GM20000 (cell line): ENCODE measurements around the gene AOPEP.

Source experiments
- DNase-seq: peaks from one replicate; pipeline ENCODE4 v3.0.0; 2012; ENCODE audit warnings: low spot score
- CTCF ChIP-seq: IDR thresholded peaks from 2 replicates; pipeline ENCODE4 v1.5.1; 2012; ENCODE audit warnings: mild to moderate bottlenecking, control low read depth; ENCODE audit errors: extremely low read depth, missing control alignments

AOPEP gene

GRCh38 chr9:94717761-94718160 lies 8.7 kb upstream of the AOPEP start:
- no peak for DNase-seq
- no peak for TF ChIP-seq CTCF

DNA sequence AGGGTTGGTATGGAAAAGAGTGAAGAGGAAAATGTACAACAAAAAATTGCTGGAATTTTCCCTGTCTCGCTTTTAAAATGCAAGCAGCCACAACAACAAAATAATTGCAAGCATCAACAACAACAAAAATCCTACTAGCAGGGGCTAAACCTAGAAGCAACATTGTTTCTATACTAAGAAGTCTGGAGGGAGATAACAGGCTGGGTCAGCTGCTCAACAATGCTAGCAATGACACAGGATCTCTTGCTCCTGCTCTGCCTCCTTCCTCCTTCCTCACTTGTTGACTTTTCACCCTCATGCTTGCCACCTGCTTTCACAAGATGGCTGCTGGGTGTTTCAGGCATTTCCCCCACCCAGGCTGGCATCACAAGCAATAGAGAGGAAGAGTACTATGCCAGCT lies 7.6 kb upstream of the AOPEP start:
- DNase-seq, result no peak
- TF ChIP-seq CTCF, result no peak

DNA sequence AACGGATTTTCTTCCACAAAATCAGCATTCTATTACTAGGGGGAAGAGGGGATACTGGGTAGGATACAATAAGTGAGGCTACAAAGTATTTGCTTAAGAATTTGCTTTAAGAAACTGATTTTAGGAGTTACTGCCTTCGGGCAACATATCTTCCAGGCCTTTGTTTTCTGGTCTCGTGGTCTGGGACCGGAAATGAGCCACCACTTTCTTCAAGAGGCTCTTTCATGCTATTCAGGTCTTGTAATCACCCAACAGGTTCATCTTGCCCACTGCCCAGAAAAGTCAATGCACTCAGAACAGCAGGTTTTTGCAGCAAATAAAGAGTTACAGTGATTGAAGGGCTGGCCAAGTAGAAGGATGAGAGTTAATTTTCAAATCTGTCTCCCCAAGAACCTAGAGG lies 6.6 kb upstream of the AOPEP start:
- TF ChIP-seq CTCF, result no peak
- no peak for DNase-seq

GRCh38 chr9:94720846-94721549 lies 5.5 kb upstream of the AOPEP start:
- no peak for DNase-seq
- TF ChIP-seq CTCF, result no peak

- DNase-seq, result no peak
- no peak for TF ChIP-seq CTCF
Measured at GRCh38 chr9:94721754-94722153, 4.7 kb upstream of the AOPEP start.

DNA sequence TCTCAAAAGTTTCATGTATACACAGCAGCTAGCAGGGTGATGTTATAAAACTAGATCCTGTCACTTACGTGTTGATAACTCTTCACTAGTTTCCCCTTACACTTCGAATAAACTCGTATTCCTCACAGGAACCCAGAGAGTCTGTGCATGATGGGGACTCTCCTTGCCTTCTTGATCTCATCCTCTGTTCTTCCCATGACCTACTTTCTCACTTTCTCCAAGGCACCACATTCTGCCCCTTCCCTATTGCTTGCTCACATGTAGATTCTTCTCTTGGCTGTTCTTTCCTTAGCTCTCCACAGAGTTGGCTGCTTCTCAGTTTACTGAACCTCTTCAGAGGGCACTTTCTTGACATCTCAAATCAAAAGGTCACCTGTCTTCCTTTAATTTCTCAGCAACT lies 1.2 kb upstream of the AOPEP start:
- TF ChIP-seq CTCF, result no peak

DNA sequence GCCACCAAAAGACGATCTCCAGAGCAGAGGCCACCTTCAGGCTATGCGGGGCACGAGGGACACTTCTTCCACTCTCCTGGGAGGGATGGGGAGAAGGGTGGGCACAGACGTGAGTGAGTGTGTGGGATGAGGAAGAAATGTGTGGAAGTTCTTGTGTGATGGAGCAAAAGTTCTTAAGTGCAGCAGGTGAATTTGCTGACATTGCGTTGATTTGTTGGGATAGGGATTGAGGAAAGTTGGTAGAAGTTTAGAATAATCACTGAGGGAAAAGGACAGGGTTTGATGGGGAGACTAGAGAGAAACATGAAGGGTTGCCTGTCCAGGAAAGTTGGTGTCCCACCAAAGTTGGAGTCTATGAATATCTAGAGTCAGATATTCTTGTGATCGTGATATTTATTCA lies 2.2 kb downstream of the AOPEP start:
- TF ChIP-seq CTCF, result no peak
- DNase-seq, result no peak

More for the DNA sequence above, 1.2 kb upstream of the AOPEP start:
- DNase-seq, result no peak
